ENCODE data around the gene LRP1. TPM values are rescaled to one million over a fixed set of nuclear protein-coding genes. Genes with fewer than 3 reads are reported as not detected.

Gene LRP1
- total RNA-seq, 1 experiment from 2014 or later, result 9.0 TPM

DNA sequence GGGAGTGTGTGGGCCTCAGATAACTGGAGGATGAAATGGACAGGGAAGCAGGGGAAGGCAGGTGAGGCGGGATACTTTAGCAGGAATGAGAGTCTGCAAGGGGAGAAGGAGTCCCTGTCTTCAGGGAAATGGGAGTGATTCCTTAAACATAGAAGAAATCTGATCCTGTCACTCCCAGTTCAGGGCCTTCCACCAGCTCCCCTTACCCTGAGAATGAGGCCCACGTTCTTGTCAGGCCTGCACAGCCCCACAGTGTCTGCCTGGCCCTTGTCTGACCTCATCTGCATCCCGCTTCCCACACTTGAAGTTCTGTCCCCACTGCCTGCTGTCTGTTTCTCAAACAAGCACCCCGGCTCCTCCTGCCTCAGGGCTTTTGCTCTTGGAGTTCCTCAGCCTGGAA is 31.8 kb downstream of the LRP1 start:
- ATAC-seq, result no peak
- Histone ChIP-seq H3K27ac (ENCODE audit: low read length) (no peak overlapping the region), H3K9me3 (ENCODE audit: control insufficient read depth, insufficient read depth, low read depth, low read length) (no peaks in the 10 kb centered on the region), H3K4me3 (ENCODE audit: low read depth in 2 of 2, low read length in 2 of 2) (no peak overlapping the region), H3K27me3 (ENCODE audit: control insufficient read depth, insufficient read depth, low read length) (no peaks in the 10 kb centered on the region), H3K36me3 (ENCODE audit: control insufficient read depth, insufficient read depth, low read length) (no peaks in the 10 kb centered on the region), H3K4me1 (ENCODE audit: control insufficient read depth, insufficient read depth, low read length) (no peaks in the 10 kb centered on the region)
- TF ChIP-seq, protein P1, sequence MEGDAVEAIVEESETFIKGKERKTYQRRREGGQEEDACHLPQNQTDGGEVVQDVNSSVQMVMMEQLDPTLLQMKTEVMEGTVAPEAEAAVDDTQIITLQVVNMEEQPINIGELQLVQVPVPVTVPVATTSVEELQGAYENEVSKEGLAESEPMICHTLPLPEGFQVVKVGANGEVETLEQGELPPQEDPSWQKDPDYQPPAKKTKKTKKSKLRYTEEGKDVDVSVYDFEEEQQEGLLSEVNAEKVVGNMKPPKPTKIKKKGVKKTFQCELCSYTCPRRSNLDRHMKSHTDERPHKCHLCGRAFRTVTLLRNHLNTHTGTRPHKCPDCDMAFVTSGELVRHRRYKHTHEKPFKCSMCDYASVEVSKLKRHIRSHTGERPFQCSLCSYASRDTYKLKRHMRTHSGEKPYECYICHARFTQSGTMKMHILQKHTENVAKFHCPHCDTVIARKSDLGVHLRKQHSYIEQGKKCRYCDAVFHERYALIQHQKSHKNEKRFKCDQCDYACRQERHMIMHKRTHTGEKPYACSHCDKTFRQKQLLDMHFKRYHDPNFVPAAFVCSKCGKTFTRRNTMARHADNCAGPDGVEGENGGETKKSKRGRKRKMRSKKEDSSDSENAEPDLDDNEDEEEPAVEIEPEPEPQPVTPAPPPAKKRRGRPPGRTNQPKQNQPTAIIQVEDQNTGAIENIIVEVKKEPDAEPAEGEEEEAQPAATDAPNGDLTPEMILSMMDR (IDR thresholded peaks at IDR 0.05), result no peak
- TF ChIP-seq SIN3A (IDR thresholded peaks at IDR 0.05; ENCODE audit: borderline replicate concordance, insufficient read depth, low read depth, low read length) (no peak), TCF7L2 (IDR thresholded peaks at IDR 0.05; ENCODE audit: low read depth, low read length) (no peak), POLR2AphosphoS5 (IDR thresholded peaks at IDR 0.05; ENCODE audit: low read depth, low read length) (no peak)
- TF ChIP-seq, protein P2, sequence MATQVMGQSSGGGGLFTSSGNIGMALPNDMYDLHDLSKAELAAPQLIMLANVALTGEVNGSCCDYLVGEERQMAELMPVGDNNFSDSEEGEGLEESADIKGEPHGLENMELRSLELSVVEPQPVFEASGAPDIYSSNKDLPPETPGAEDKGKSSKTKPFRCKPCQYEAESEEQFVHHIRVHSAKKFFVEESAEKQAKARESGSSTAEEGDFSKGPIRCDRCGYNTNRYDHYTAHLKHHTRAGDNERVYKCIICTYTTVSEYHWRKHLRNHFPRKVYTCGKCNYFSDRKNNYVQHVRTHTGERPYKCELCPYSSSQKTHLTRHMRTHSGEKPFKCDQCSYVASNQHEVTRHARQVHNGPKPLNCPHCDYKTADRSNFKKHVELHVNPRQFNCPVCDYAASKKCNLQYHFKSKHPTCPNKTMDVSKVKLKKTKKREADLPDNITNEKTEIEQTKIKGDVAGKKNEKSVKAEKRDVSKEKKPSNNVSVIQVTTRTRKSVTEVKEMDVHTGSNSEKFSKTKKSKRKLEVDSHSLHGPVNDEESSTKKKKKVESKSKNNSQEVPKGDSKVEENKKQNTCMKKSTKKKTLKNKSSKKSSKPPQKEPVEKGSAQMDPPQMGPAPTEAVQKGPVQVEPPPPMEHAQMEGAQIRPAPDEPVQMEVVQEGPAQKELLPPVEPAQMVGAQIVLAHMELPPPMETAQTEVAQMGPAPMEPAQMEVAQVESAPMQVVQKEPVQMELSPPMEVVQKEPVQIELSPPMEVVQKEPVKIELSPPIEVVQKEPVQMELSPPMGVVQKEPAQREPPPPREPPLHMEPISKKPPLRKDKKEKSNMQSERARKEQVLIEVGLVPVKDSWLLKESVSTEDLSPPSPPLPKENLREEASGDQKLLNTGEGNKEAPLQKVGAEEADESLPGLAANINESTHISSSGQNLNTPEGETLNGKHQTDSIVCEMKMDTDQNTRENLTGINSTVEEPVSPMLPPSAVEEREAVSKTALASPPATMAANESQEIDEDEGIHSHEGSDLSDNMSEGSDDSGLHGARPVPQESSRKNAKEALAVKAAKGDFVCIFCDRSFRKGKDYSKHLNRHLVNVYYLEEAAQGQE (IDR thresholded peaks at IDR 0.05; ENCODE audit: insufficient read depth in 1 of 2, low read depth in 2 of 2, low read length in 1 of 2), result no peak
- in situ Hi-C loops (cut with HindIII; ENCODE audit: low pct_unique_long_range_greater_than_20kb, low sequenced_read_pairs) (no loop called here), intact Hi-C loops (cut with micrococcal nuclease; ENCODE audit: unreplicated experiment) (no loop called here)
- POLR2A ChIA-PET, result no interaction called here
- BruUV-seq (replicated peaks), result no TSS peak
- no peak for DNase-seq (ENCODE audit: low read depth, low spot score)
- CTCF ChIA-PET, result no interaction called here

DNA sequence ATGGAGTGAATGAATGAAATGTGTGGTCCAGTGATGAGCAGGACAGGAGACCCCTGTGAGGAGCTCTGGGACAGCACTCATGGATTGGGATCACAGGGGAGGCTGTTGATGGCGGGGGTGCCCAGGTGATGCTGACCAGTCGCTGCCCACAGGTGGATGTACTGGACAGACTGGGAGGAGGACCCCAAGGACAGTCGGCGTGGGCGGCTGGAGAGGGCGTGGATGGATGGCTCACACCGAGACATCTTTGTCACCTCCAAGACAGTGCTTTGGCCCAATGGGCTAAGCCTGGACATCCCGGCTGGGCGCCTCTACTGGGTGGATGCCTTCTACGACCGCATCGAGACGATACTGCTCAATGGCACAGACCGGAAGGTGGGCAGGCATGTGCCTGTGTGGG is 32.5 kb downstream of the LRP1 start:
- POLR2A ChIA-PET, result no interaction called here
- no TSS peak for BruUV-seq (replicated peaks)
- CTCF ChIA-PET, result no interaction called here

More for the DNA sequence above, 32.5 kb downstream of the LRP1 start:
- Histone ChIP-seq H3K36me3 (ENCODE audit: control insufficient read depth, insufficient read depth, low read length) (no peaks in the 10 kb centered on the region), H3K4me1 (ENCODE audit: control insufficient read depth, insufficient read depth, low read length) (no peaks in the 10 kb centered on the region), H3K9me3 (ENCODE audit: control insufficient read depth, insufficient read depth, low read depth, low read length) (no peaks in the 10 kb centered on the region), H3K4me3 (ENCODE audit: low read depth in 2 of 2, low read length in 2 of 2) (no peak overlapping the region), H3K27ac (ENCODE audit: low read length) (no peak overlapping the region), H3K27me3 (ENCODE audit: control insufficient read depth, insufficient read depth, low read length) (no peaks in the 10 kb centered on the region)
- intact Hi-C loops (cut with micrococcal nuclease; ENCODE audit: unreplicated experiment) (no loop called here), in situ Hi-C loops (cut with HindIII; ENCODE audit: low pct_unique_long_range_greater_than_20kb, low sequenced_read_pairs) (no loop called here)
- DNase-seq (ENCODE audit: low read depth, low spot score) (no peak), ATAC-seq (no peak)
- TF ChIP-seq SIN3A (IDR thresholded peaks at IDR 0.05; ENCODE audit: borderline replicate concordance, insufficient read depth, low read depth, low read length), result no peak
- TF ChIP-seq, protein P2 (IDR thresholded peaks at IDR 0.05; ENCODE audit: insufficient read depth in 1 of 2, low read depth in 2 of 2, low read length in 1 of 2), result no peak
- TF ChIP-seq POLR2AphosphoS5 (IDR thresholded peaks at IDR 0.05; ENCODE audit: low read depth, low read length), result no peak
- TF ChIP-seq TCF7L2 (IDR thresholded peaks at IDR 0.05; ENCODE audit: low read depth, low read length), result no peak
- TF ChIP-seq, protein P1 (IDR thresholded peaks at IDR 0.05), result no peak
